Measurements from ENCODE around the gene ARSJ.

DNA sequence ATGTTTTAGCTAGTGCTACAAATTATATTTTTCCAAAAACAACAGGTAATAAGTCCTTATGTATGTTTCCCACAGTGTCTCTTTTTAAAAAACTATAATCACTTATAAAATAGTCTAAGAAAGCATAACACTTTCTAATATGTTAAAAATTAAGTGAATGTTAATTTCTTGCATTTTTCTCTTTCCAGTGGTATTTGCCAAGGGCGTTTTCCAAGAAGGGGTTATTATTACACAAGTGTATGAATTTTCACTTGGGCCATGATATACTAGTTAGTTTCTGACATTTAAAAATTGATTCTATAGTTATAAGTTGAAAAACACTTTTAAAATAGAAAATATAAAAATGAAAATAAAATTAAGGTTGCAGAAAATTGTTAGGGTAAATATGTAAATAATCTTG, 74.6 kb downstream of the ARSJ start:
- TF ChIP-seq, protein P1, sequence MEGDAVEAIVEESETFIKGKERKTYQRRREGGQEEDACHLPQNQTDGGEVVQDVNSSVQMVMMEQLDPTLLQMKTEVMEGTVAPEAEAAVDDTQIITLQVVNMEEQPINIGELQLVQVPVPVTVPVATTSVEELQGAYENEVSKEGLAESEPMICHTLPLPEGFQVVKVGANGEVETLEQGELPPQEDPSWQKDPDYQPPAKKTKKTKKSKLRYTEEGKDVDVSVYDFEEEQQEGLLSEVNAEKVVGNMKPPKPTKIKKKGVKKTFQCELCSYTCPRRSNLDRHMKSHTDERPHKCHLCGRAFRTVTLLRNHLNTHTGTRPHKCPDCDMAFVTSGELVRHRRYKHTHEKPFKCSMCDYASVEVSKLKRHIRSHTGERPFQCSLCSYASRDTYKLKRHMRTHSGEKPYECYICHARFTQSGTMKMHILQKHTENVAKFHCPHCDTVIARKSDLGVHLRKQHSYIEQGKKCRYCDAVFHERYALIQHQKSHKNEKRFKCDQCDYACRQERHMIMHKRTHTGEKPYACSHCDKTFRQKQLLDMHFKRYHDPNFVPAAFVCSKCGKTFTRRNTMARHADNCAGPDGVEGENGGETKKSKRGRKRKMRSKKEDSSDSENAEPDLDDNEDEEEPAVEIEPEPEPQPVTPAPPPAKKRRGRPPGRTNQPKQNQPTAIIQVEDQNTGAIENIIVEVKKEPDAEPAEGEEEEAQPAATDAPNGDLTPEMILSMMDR (conservative IDR thresholded peaks at IDR 0.05; ENCODE audit: low read depth in 2 of 2) = no peak
- TF ChIP-seq POLR2AphosphoS5 (IDR thresholded peaks at IDR 0.05; ENCODE audit: low read depth) (no peak), STAT1 (IDR thresholded peaks at IDR 0.05; ENCODE audit: unreplicated experiment) (no peak), EZH2 (IDR thresholded peaks at IDR 0.05; ENCODE audit: low read depth, unreplicated experiment) (no peak), EZH2phosphoT487 (IDR thresholded peaks at IDR 0.05; ENCODE audit: unreplicated experiment) (no peak), CREB1 (CRISPR knock-in tag; IDR thresholded peaks at IDR 0.05; ENCODE audit: low read depth) (no peak), JUNB (IDR thresholded peaks at IDR 0.05; ENCODE audit: unreplicated experiment) (no peak), ZNF114 (CRISPR knock-in tag; IDR thresholded peaks at IDR 0.05) (no peak)
- TF ChIP-seq, protein P2, sequence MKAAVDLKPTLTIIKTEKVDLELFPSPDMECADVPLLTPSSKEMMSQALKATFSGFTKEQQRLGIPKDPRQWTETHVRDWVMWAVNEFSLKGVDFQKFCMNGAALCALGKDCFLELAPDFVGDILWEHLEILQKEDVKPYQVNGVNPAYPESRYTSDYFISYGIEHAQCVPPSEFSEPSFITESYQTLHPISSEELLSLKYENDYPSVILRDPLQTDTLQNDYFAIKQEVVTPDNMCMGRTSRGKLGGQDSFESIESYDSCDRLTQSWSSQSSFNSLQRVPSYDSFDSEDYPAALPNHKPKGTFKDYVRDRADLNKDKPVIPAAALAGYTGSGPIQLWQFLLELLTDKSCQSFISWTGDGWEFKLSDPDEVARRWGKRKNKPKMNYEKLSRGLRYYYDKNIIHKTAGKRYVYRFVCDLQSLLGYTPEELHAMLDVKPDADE (IDR thresholded peaks at IDR 0.05) = no peak
- TF ChIP-seq, protein P3, sequence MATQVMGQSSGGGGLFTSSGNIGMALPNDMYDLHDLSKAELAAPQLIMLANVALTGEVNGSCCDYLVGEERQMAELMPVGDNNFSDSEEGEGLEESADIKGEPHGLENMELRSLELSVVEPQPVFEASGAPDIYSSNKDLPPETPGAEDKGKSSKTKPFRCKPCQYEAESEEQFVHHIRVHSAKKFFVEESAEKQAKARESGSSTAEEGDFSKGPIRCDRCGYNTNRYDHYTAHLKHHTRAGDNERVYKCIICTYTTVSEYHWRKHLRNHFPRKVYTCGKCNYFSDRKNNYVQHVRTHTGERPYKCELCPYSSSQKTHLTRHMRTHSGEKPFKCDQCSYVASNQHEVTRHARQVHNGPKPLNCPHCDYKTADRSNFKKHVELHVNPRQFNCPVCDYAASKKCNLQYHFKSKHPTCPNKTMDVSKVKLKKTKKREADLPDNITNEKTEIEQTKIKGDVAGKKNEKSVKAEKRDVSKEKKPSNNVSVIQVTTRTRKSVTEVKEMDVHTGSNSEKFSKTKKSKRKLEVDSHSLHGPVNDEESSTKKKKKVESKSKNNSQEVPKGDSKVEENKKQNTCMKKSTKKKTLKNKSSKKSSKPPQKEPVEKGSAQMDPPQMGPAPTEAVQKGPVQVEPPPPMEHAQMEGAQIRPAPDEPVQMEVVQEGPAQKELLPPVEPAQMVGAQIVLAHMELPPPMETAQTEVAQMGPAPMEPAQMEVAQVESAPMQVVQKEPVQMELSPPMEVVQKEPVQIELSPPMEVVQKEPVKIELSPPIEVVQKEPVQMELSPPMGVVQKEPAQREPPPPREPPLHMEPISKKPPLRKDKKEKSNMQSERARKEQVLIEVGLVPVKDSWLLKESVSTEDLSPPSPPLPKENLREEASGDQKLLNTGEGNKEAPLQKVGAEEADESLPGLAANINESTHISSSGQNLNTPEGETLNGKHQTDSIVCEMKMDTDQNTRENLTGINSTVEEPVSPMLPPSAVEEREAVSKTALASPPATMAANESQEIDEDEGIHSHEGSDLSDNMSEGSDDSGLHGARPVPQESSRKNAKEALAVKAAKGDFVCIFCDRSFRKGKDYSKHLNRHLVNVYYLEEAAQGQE (IDR thresholded peaks at IDR 0.05; ENCODE audit: unreplicated experiment) = no peak
- TF ChIP-seq, protein P4, sequence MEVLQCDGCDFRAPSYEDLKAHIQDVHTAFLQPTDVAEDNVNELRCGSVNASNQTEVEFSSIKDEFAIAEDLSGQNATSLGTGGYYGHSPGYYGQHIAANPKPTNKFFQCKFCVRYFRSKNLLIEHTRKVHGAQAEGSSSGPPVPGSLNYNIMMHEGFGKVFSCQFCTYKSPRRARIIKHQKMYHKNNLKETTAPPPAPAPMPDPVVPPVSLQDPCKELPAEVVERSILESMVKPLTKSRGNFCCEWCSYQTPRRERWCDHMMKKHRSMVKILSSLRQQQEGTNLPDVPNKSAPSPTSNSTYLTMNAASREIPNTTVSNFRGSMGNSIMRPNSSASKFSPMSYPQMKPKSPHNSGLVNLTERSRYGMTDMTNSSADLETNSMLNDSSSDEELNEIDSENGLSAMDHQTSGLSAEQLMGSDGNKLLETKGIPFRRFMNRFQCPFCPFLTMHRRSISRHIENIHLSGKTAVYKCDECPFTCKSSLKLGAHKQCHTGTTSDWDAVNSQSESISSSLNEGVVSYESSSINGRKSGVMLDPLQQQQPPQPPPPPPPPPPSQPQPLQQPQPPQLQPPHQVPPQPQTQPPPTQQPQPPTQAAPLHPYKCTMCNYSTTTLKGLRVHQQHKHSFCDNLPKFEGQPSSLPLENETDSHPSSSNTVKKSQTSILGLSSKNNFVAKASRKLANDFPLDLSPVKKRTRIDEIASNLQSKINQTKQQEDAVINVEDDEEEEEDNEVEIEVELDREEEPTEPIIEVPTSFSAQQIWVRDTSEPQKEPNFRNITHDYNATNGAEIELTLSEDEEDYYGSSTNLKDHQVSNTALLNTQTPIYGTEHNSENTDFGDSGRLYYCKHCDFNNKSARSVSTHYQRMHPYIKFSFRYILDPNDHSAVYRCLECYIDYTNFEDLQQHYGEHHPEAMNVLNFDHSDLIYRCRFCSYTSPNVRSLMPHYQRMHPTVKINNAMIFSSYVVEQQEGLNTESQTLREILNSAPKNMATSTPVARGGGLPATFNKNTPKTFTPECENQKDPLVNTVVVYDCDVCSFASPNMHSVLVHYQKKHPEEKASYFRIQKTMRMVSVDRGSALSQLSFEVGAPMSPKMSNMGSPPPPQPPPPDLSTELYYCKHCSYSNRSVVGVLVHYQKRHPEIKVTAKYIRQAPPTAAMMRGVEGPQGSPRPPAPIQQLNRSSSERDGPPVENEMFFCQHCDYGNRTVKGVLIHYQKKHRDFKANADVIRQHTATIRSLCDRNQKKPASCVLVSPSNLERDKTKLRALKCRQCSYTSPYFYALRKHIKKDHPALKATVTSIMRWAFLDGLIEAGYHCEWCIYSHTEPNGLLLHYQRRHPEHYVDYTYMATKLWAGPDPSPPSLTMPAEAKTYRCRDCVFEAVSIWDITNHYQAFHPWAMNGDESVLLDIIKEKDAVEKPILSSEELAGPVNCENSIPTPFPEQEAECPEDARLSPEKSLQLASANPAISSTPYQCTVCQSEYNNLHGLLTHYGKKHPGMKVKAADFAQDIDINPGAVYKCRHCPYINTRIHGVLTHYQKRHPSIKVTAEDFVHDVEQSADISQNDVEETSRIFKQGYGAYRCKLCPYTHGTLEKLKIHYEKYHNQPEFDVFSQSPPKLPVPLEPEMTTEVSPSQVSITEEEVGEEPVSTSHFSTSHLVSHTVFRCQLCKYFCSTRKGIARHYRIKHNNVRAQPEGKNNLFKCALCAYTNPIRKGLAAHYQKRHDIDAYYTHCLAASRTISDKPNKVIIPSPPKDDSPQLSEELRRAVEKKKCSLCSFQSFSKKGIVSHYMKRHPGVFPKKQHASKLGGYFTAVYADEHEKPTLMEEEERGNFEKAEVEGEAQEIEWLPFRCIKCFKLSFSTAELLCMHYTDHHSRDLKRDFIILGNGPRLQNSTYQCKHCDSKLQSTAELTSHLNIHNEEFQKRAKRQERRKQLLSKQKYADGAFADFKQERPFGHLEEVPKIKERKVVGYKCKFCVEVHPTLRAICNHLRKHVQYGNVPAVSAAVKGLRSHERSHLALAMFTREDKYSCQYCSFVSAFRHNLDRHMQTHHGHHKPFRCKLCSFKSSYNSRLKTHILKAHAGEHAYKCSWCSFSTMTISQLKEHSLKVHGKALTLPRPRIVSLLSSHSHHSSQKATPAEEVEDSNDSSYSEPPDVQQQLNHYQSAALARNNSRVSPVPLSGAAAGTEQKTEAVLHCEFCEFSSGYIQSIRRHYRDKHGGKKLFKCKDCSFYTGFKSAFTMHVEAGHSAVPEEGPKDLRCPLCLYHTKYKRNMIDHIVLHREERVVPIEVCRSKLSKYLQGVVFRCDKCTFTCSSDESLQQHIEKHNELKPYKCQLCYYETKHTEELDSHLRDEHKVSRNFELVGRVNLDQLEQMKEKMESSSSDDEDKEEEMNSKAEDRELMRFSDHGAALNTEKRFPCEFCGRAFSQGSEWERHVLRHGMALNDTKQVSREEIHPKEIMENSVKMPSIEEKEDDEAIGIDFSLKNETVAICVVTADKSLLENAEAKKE (CRISPR knock-in tag; IDR thresholded peaks at IDR 0.05) = no peak

Data from GM23338 (cell line).